Activated CD4-positive, alpha-beta T cell treated with anti-CD3 and anti-CD28 coated beads for 36 hours (primary cell): ENCODE data around the gene ABCC4. TPM values are rescaled to one million over a fixed set of nuclear protein-coding genes. Genes with fewer than 3 reads are reported as not detected.

Experiments used
- ATAC-seq: fragments of 200-7000 bp; cut with Tn5 transposase; one replicate; pipeline ENCODE4 v1.10.0; 2021; ENCODE audit warnings: mild to moderate bottlenecking, moderate library complexity
- CTCF ChIA-PET: fragments of 350-600 bp; sonication (Branson Sonifier 250); formaldehyde crosslinking; loops from one replicate; lab custom pipeline; 2021; ENCODE audit warnings: antibody characterized with exemption; lab: Charles Lee
- POLR2A ChIA-PET: fragments of 350-600 bp; sonication (Branson Sonifier 250); formaldehyde crosslinking; loops from one replicate; lab custom pipeline; 2021; ENCODE audit warnings: antibody characterized with exemption, inconsistent platforms; lab: Charles Lee
- DNase-seq: peaks from one replicate; pipeline ENCODE4 v3.0.0-alpha.2; 2020
- H3K27ac Mint-ChIP-seq: one replicate; pipeline ENCODE4 v1.8.0; 2021; ENCODE audit warnings: mixed read lengths
- H3K27me3 Mint-ChIP-seq: one replicate; pipeline ENCODE4 v1.8.0; 2021; ENCODE audit warnings: mixed read lengths
- H3K36me3 Mint-ChIP-seq: one replicate; pipeline ENCODE4 v1.8.0; 2021; ENCODE audit warnings: low read depth, mixed read lengths
- H3K4me1 Mint-ChIP-seq: one replicate; pipeline ENCODE4 v1.8.0; 2021; ENCODE audit warnings: mixed read lengths
- H3K4me3 Mint-ChIP-seq: one replicate; pipeline ENCODE4 v1.8.0; 2021; ENCODE audit warnings: mild to moderate bottlenecking, moderate library complexity, mixed read lengths
- H3K9me3 Mint-ChIP-seq: one replicate; pipeline ENCODE4 v1.8.0; 2021; ENCODE audit warnings: low read depth, mixed read lengths
- intact Hi-C, 2 experiments: fragments of 100-400 bp; cut with DNase I in 1 of 2; cut with micrococcal nuclease in 1 of 2; formaldehyde crosslinking; loops; one replicate each; pipeline versions ENCODE4 v1.14.2 to v1.15.1; 2022 to 2024; cut with DNase I, micrococcal nuclease
- total RNA-seq, 2 experiments: library from RNA; stranded (reverse); gene quantifications; one replicate each; pipeline ENCODE4 v1.2.3, GENCODE V29; 2021

ABCC4 gene
- total RNA-seq, 2 experiments from 2014 or later = 9.0 to 9.5 TPM

- CTCF ChIA-PET = interaction anchor here (0.6 to 2.5 kb wide), 5 partner anchors 9 to 552 kb away, joined by 3 to 9 read pairs (median 4); no protein-coding TSS in a partner anchor
- Mint-ChIP-seq H3K4me1 (peaks cover 17% of the 10 kb centered on the region), H3K27me3 (no peaks in the 10 kb centered on the region), H3K4me3 (no peak overlapping the region), H3K36me3 (peaks cover 15% of the 10 kb centered on the region), H3K27ac (no peak overlapping the region), H3K9me3 (no peaks in the 10 kb centered on the region)
- ATAC-seq (no peak), DNase-seq (no peak)
- intact Hi-C loops = loop anchor here (10.0 kb wide), 3 partner anchors 440 to 720 kb away; partner anchors contain the start of gene SOX21 (in 1 of the 2)
- POLR2A ChIA-PET = no interaction called here
Measured at GRCh38 chr13:95155093-95155492, 146.2 kb downstream of the ABCC4 start.

- Mint-ChIP-seq H3K4me3 (no peak overlapping the region), H3K9me3 (no peaks in the 10 kb centered on the region), H3K27me3 (no peaks in the 10 kb centered on the region), H3K27ac (no peak overlapping the region), H3K36me3 (peaks cover 14% of the 10 kb centered on the region), H3K4me1 (peaks cover 21% of the 10 kb centered on the region)
- DNase-seq (no peak), ATAC-seq (no peak)
- CTCF ChIA-PET = interaction anchor here (0.6 to 2.5 kb wide), 5 partner anchors 9 to 552 kb away, joined by 3 to 9 read pairs (median 4); no protein-coding TSS in a partner anchor
- POLR2A ChIA-PET = no interaction called here
- intact Hi-C loops = loop anchor here (10.0 kb wide), 3 partner anchors 440 to 720 kb away; partner anchors contain the start of gene SOX21 (in 1 of the 2)
Measured at GRCh38 chr13:95154413-95154886, 146.8 kb downstream of the ABCC4 start.

GRCh38 chr13:95153647-95154412, 147.4 kb downstream of the ABCC4 start:
- DNase-seq = no peak
- intact Hi-C loops = loop anchor here (10.0 kb wide), 3 partner anchors 439 to 719 kb away; partner anchors contain the start of gene SOX21 (in 1 of the 2)
- peaks cover 12% of the 10 kb centered on the region for H3K36me3 Mint-ChIP-seq
- no peak for ATAC-seq
- ChIA-PET CTCF (interaction anchor here (0.6 to 2.5 kb wide), 4 partner anchors 8 to 251 kb away, joined by 3 to 9 read pairs (median 5); no protein-coding TSS in a partner anchor), POLR2A (no interaction called here)
- no peak overlapping the region for H3K27ac Mint-ChIP-seq
- H3K27me3 Mint-ChIP-seq = no peaks in the 10 kb centered on the region
- H3K4me3 Mint-ChIP-seq = no peak overlapping the region
- H3K4me1 Mint-ChIP-seq = peaks cover 21% of the 10 kb centered on the region
- no peaks in the 10 kb centered on the region for H3K9me3 Mint-ChIP-seq

GRCh38 chr13:95151942-95152587, 149.2 kb downstream of the ABCC4 start:
- no peak overlapping the region for H3K27ac Mint-ChIP-seq
- H3K4me1 Mint-ChIP-seq = peaks cover 21% of the 10 kb centered on the region
- intact Hi-C loops = loop anchor here (10.0 kb wide), 3 partner anchors 437 to 717 kb away; partner anchors contain the start of gene SOX21 (in 1 of the 2)
- no peak for ATAC-seq
- H3K4me3 Mint-ChIP-seq = no peak overlapping the region
- no peaks in the 10 kb centered on the region for H3K9me3 Mint-ChIP-seq
- POLR2A ChIA-PET = no interaction called here
- CTCF ChIA-PET = no interaction called here
- H3K27me3 Mint-ChIP-seq = no peaks in the 10 kb centered on the region
- H3K36me3 Mint-ChIP-seq = peaks cover 8% of the 10 kb centered on the region
- DNase-seq = no peak

- peak overlapping the region; percentile 31 for H3K27ac Mint-ChIP-seq
- intact Hi-C loops = loop anchor here (10.0 kb wide), 3 partner anchors 436 to 716 kb away; partner anchors contain the start of gene SOX21 (in 1 of the 2)
- no peaks in the 10 kb centered on the region for H3K9me3 Mint-ChIP-seq
- ChIA-PET CTCF (interaction anchor here (1.0 kb wide), 1 partner anchor 10 kb away, joined by 3 read pairs; no protein-coding TSS in a partner anchor), POLR2A (interaction anchor here (0.6 kb wide), 1 partner anchor 144 kb away, joined by 3 read pairs; no protein-coding TSS in a partner anchor)
- ATAC-seq (peak; percentile 88), DNase-seq (peak; percentile 11)
- no peaks in the 10 kb centered on the region for H3K27me3 Mint-ChIP-seq
- peaks cover 21% of the 10 kb centered on the region for H3K4me1 Mint-ChIP-seq
- H3K4me3 Mint-ChIP-seq = no peak overlapping the region
- peaks cover 7% of the 10 kb centered on the region for H3K36me3 Mint-ChIP-seq
Measured at GRCh38 chr13:95150555-95150954, 150.7 kb downstream of the ABCC4 start.

- ATAC-seq (no peak), DNase-seq (no peak)
- no peaks in the 10 kb centered on the region for H3K27me3 Mint-ChIP-seq
- no peak overlapping the region for H3K4me3 Mint-ChIP-seq
- peaks cover 20% of the 10 kb centered on the region for H3K4me1 Mint-ChIP-seq
- H3K27ac Mint-ChIP-seq = no peak overlapping the region
- CTCF ChIA-PET = interaction anchor here (2.5 kb wide), 1 partner anchor 9 kb away, joined by 9 read pairs; no protein-coding TSS in a partner anchor
- intact Hi-C loops = no loop called here
- H3K36me3 Mint-ChIP-seq = peaks cover 30% of the 10 kb centered on the region
- POLR2A ChIA-PET = no interaction called here
- no peaks in the 10 kb centered on the region for H3K9me3 Mint-ChIP-seq
Measured at GRCh38 chr13:95146486-95146885, 154.8 kb downstream of the ABCC4 start.

- peaks cover 14% of the 10 kb centered on the region for H3K4me1 Mint-ChIP-seq
- ATAC-seq (no peak), DNase-seq (no peak)
- no peaks in the 10 kb centered on the region for H3K27me3 Mint-ChIP-seq
- no peaks in the 10 kb centered on the region for H3K9me3 Mint-ChIP-seq
- ChIA-PET CTCF (interaction anchor here (0.6 to 2.5 kb wide), 2 partner anchors 9 to 43 kb away, joined by 3 to 9 read pairs; no protein-coding TSS in a partner anchor), POLR2A (no interaction called here)
- intact Hi-C loops = no loop called here
- no peak overlapping the region for H3K27ac Mint-ChIP-seq
- peaks cover 38% of the 10 kb centered on the region for H3K36me3 Mint-ChIP-seq
- no peak overlapping the region for H3K4me3 Mint-ChIP-seq
Measured at GRCh38 chr13:95145587-95145986, 155.7 kb downstream of the ABCC4 start.

- no peak overlapping the region for H3K4me3 Mint-ChIP-seq
- peaks cover 46% of the 10 kb centered on the region for H3K36me3 Mint-ChIP-seq
- ChIA-PET POLR2A (no interaction called here), CTCF (interaction anchor here (0.8 kb wide), 1 partner anchor 11 kb away, joined by 3 read pairs; no protein-coding TSS in a partner anchor)
- DNase-seq = no peak
- H3K4me1 Mint-ChIP-seq = peaks cover 7% of the 10 kb centered on the region
- no peak overlapping the region for H3K27ac Mint-ChIP-seq
- ATAC-seq = no peak
- no peaks in the 10 kb centered on the region for H3K9me3 Mint-ChIP-seq
- H3K27me3 Mint-ChIP-seq = no peaks in the 10 kb centered on the region
- intact Hi-C loops = no loop called here
Measured at GRCh38 chr13:95140502-95140901, 160.7 kb downstream of the ABCC4 start.

- intact Hi-C loops = no loop called here
- Mint-ChIP-seq H3K27ac (no peak overlapping the region), H3K4me3 (no peak overlapping the region), H3K27me3 (no peaks in the 10 kb centered on the region), H3K36me3 (peaks cover 39% of the 10 kb centered on the region), H3K4me1 (peaks cover 2% of the 10 kb centered on the region), H3K9me3 (no peaks in the 10 kb centered on the region)
- DNase-seq (no peak), ATAC-seq (no peak)
- CTCF ChIA-PET = no interaction called here
- POLR2A ChIA-PET = no interaction called here
Measured at GRCh38 chr13:95138876-95139585, 162.2 kb downstream of the ABCC4 start.

- no peaks in the 10 kb centered on the region for H3K9me3 Mint-ChIP-seq
- H3K4me1 Mint-ChIP-seq = peaks cover 2% of the 10 kb centered on the region
- ATAC-seq (peak; percentile 84), DNase-seq (peak; percentile 19)
- no peaks in the 10 kb centered on the region for H3K27me3 Mint-ChIP-seq
- H3K36me3 Mint-ChIP-seq = peaks cover 39% of the 10 kb centered on the region
- no peak overlapping the region for H3K27ac Mint-ChIP-seq
- intact Hi-C loops = no loop called here
- CTCF ChIA-PET = interaction anchor here (0.7 to 0.9 kb wide), 2 partner anchors 18 to 718 kb away, joined by 3 read pairs; no protein-coding TSS in a partner anchor
- POLR2A ChIA-PET = no interaction called here
- H3K4me3 Mint-ChIP-seq = no peak overlapping the region
Measured at GRCh38 chr13:95137096-95137495, 164.2 kb downstream of the ABCC4 start.
